ENCODE measurements around the gene MTMR4. TPM values are rescaled to one million over a fixed set of nuclear protein-coding genes. Genes with fewer than 3 reads are reported as not detected.
"Not testable (repeated sequence)": the region's sequence is repeated elsewhere in the genome, so short reads cannot be mapped to it uniquely, and the experiment has no call there.

The MTMR4 gene
- 26.2 and 62.4 TPM in 2 replicates for total RNA-seq

- no peak for TF ChIP-seq CTCF (IDR thresholded peaks at IDR 0.05; ENCODE audit: insufficient read depth, low read length, severe bottlenecking)
- Histone ChIP-seq H3K4me3 (ENCODE audit: low read depth, low read length) (peak within 1 kb of the TSS; percentile 71), H3K27me3 (ENCODE audit: control insufficient read depth, insufficient read depth, low read length) (no peaks in the 10 kb centered on the region), H3K36me3 (ENCODE audit: control insufficient read depth, insufficient read depth, low read length) (peaks cover 6% of the 10 kb centered on the region)
- no peak for FAIRE-seq
- peak; percentile 53 for DNase-seq (ENCODE audit: low read depth)
Measured at GRCh38 chr17:58513965-58514769, at the start of gene MTMR4. Gene MTMR4, minus strand, starts transcription at chr17:58514638. Its CDS starts 231 bp downstream, at chr17:58514407.

- no peak for DNase-seq (ENCODE audit: low read depth)
- no peak for FAIRE-seq
- Histone ChIP-seq H3K4me3 (ENCODE audit: low read depth, low read length) (no peak overlapping the region), H3K27me3 (ENCODE audit: control insufficient read depth, insufficient read depth, low read length) (no peaks in the 10 kb centered on the region), H3K36me3 (ENCODE audit: control insufficient read depth, insufficient read depth, low read length) (no peaks in the 10 kb centered on the region)
- no peak for TF ChIP-seq CTCF (IDR thresholded peaks at IDR 0.05; ENCODE audit: insufficient read depth, low read length, severe bottlenecking)
Measured at GRCh38 chr17:58560511-58560910, 46.1 kb upstream of the MTMR4 start.

- H3K36me3 ChIP-seq (ENCODE audit: control insufficient read depth, insufficient read depth, low read length): no peaks in the 10 kb centered on the region
- FAIRE-seq (no peak), DNase-seq (ENCODE audit: low read depth) (no peak)
- no peak overlapping the region for H3K4me3 ChIP-seq (ENCODE audit: low read depth, low read length)
- TF ChIP-seq CTCF (IDR thresholded peaks at IDR 0.05; ENCODE audit: insufficient read depth, low read length, severe bottlenecking): no peak
- H3K27me3 ChIP-seq (ENCODE audit: control insufficient read depth, insufficient read depth, low read length): no peaks in the 10 kb centered on the region
Measured at GRCh38 chr17:58557981-58558380, 43.5 kb upstream of the MTMR4 start.

GRCh38 chr17:58556833-58557250, 42.4 kb upstream of the MTMR4 start:
- no peak overlapping the region for H3K4me3 ChIP-seq (ENCODE audit: low read depth, low read length)
- no peaks in the 10 kb centered on the region for H3K36me3 ChIP-seq (ENCODE audit: control insufficient read depth, insufficient read depth, low read length)
- DNase-seq (ENCODE audit: low read depth): no peak
- H3K27me3 ChIP-seq (ENCODE audit: control insufficient read depth, insufficient read depth, low read length): no peaks in the 10 kb centered on the region
- no peak for FAIRE-seq
- TF ChIP-seq CTCF (IDR thresholded peaks at IDR 0.05; ENCODE audit: insufficient read depth, low read length, severe bottlenecking): no peak

GRCh38 chr17:58555109-58555508, 40.7 kb upstream of the MTMR4 start:
- not testable (repeated sequence) for DNase-seq (ENCODE audit: low read depth); H3K27me3 ChIP-seq (ENCODE audit: control insufficient read depth, insufficient read depth, low read length); H3K36me3 ChIP-seq (ENCODE audit: control insufficient read depth, insufficient read depth, low read length); H3K4me3 ChIP-seq (ENCODE audit: low read depth, low read length); FAIRE-seq

GRCh38 chr17:58541249-58541648, 26.8 kb upstream of the MTMR4 start:
- peak; percentile 52 for TF ChIP-seq CTCF (IDR thresholded peaks at IDR 0.05; ENCODE audit: insufficient read depth, low read length, severe bottlenecking)
- H3K27me3 ChIP-seq (ENCODE audit: control insufficient read depth, insufficient read depth, low read length): peaks cover 2% of the 10 kb centered on the region
- DNase-seq (ENCODE audit: low read depth) (peak; percentile 26), FAIRE-seq (no peak)
- no peaks in the 10 kb centered on the region for H3K36me3 ChIP-seq (ENCODE audit: control insufficient read depth, insufficient read depth, low read length)
- no peak overlapping the region for H3K4me3 ChIP-seq (ENCODE audit: low read depth, low read length)

All from bronchial epithelial cell (primary cell).